Measurements from ENCODE around the gene OLFML1.
"Not testable (repeated sequence)": the region's sequence is repeated elsewhere in the genome, so short reads cannot be mapped to it uniquely, and the experiment has no call there.

Gene OLFML1

GRCh38 chr11:7513234-7514098 is 28.2 kb downstream of the OLFML1 start, which contains the start of gene PPFIBP2:
Gene PPFIBP2, plus strand, starts transcription at chr11:7513999. Its CDS starts 35,477 bp downstream, at chr11:7549476.
- peak; percentile 87 for DNase-seq

GRCh38 chr11:7514099-7514591 is 28.8 kb downstream of the OLFML1 start:
- DNase-seq: peak; percentile 47

GRCh38 chr11:7515447-7515886 is 30.2 kb downstream of the OLFML1 start:
- DNase-seq: no peak

- no peak for DNase-seq
Measured at GRCh38 chr11:7516475-7516874, 31.2 kb downstream of the OLFML1 start.

- DNase-seq: not testable (repeated sequence)
Measured at GRCh38 chr11:7517743-7518142, 32.4 kb downstream of the OLFML1 start.

GRCh38 chr11:7518811-7519562 is 33.7 kb downstream of the OLFML1 start:
- no peak for DNase-seq

- no peak for DNase-seq
Measured at GRCh38 chr11:7520011-7520942, 35.0 kb downstream of the OLFML1 start.

- no peak for DNase-seq
Measured at GRCh38 chr11:7520981-7521487, 35.7 kb downstream of the OLFML1 start.

GRCh38 chr11:7522121-7522520 is 36.8 kb downstream of the OLFML1 start:
- no peak for DNase-seq

- DNase-seq: no peak
Measured at GRCh38 chr11:7522546-7522945, 37.2 kb downstream of the OLFML1 start.

GRCh38 chr11:7523416-7524210 is 38.3 kb downstream of the OLFML1 start:
- DNase-seq: peak; percentile 52

- DNase-seq: no peak
Measured at GRCh38 chr11:7524462-7525235, 39.3 kb downstream of the OLFML1 start.

- no peak for DNase-seq
Measured at GRCh38 chr11:7525424-7525823, 40.1 kb downstream of the OLFML1 start.

- DNase-seq: no peak
Measured at GRCh38 chr11:7527029-7527428, 41.7 kb downstream of the OLFML1 start.

- no peak for DNase-seq
Measured at GRCh38 chr11:7528514-7529049, 43.3 kb downstream of the OLFML1 start.

- DNase-seq: no peak
Measured at GRCh38 chr11:7530013-7530640, 44.8 kb downstream of the OLFML1 start.

- DNase-seq: no peak
Measured at GRCh38 chr11:7531011-7531410, 45.7 kb downstream of the OLFML1 start.

- DNase-seq: peak; percentile 39
Measured at GRCh38 chr11:7532405-7533145, 47.3 kb downstream of the OLFML1 start.

All from right hindlimb (tissue), 1 donor.